PFSK-1 (cell line): Measurements from ENCODE around the gene PCSK5.

ENCODE experiments used
- POLR2AphosphoS5 ChIP-seq: IDR thresholded peaks from 2 replicates; pipeline ENCODE4 v1.6.1; 2012; ENCODE audit warnings: low read depth, mild to moderate bottlenecking, control low read depth, low read length, moderate library complexity
- TAF1 ChIP-seq: IDR thresholded peaks from 2 replicates; pipeline ENCODE4 v1.6.1; 2012; ENCODE audit warnings: low read length, control low read depth, borderline replicate concordance; ENCODE audit not compliant: insufficient read depth

- TF ChIP-seq POLR2AphosphoS5 (no peak), TAF1 (no peak)
Measured at GRCh38 chr9:75907923-75908322, 17.4 kb downstream of the PCSK5 start.
